Measurements from ENCODE around the gene CCR7.

- TF ChIP-seq CTCF (IDR thresholded peaks at IDR 0.05), result no peak
- TF ChIP-seq POLR2A (IDR thresholded peaks at IDR 0.05), result no peak
- no peak for TF ChIP-seq EP300 (IDR thresholded peaks at IDR 0.05)
- TF ChIP-seq POLR2AphosphoS5 (IDR thresholded peaks at IDR 0.05), result no peak
Observed at GRCh38 chr17:40598619-40599467, 33.6 kb upstream of the CCR7 start.
